HepG2 (cell line): ENCODE data around the gene RABGAP1.

Experiments
- ARID2 ChIP-seq: sonication (generic); formaldehyde crosslinking; IDR thresholded peaks from 2 replicates; pipeline ENCODE4 v1.8.1; 2022; ENCODE audit warnings: mild to moderate bottlenecking, missing genetic modification reagents, borderline replicate concordance
- HNRNPH1 ChIP-seq: fragments of 200-400 bp; formaldehyde crosslinking; optimal IDR thresholded peaks from 2 replicates; pipeline ENCODE3; 2017; ENCODE audit warnings: mild to moderate bottlenecking, low read depth, low read length
- MAFK ChIP-seq, 2 experiments: IDR thresholded peaks in 1 of 2; conservative IDR thresholded peaks in 1 of 2; 2 replicates each; pipeline ENCODE4 v1.6.1; 2011; ENCODE audit warnings: improper control_type of control experiment in 2 of 2, low read length in 2 of 2
- MAZ ChIP-seq, 2 experiments: sonication (generic) in 1 of 2; formaldehyde crosslinking in 1 of 2; IDR thresholded peaks; 2 replicates each; pipeline versions ENCODE4 v1.5.0 to v1.6.1; 2012 to 2020; ENCODE audit warnings: low read depth in 2 of 2, mild to moderate bottlenecking in 2 of 2, borderline replicate concordance in 1 of 2, improper control_type of control experiment in 1 of 2, low read length in 1 of 2, missing genetic modification reagents in 1 of 2, moderate library complexity in 1 of 2
- SMAD1 ChIP-seq: sonication (generic); formaldehyde crosslinking; IDR thresholded peaks from 2 replicates; pipeline ENCODE4 v1.4.0; 2020; ENCODE audit warnings: missing genetic modification reagents, low read depth, mild to moderate bottlenecking, borderline replicate concordance
- TGIF2 ChIP-seq: IDR thresholded peaks from 2 replicates; pipeline ENCODE4 v1.6.1; 2016; ENCODE audit warnings: control low read depth, missing compliant biosample characterization
- ZFP1 ChIP-seq: IDR thresholded peaks from 2 replicates; pipeline ENCODE4 v1.6.1; 2016
- ZFP90 ChIP-seq: sonication (generic); formaldehyde crosslinking; IDR thresholded peaks from 2 replicates; pipeline ENCODE4 v1.8.0; 2022; ENCODE audit warnings: missing genetic modification reagents, mild to moderate bottlenecking, inconsistent platforms, borderline replicate concordance
- ZNF83 ChIP-seq: sonication (generic); formaldehyde crosslinking; IDR thresholded peaks from 2 replicates; pipeline ENCODE4 v1.4.0; 2020; ENCODE audit warnings: missing genetic modification reagents, mild to moderate bottlenecking, borderline replicate concordance
- TF ChIP-seq, protein P1 (sequence below): sonication (generic); formaldehyde crosslinking; IDR thresholded peaks from 2 replicates; pipeline ENCODE4 v1.8.0; 2022; ENCODE audit warnings: low read depth, missing genetic modification reagents
- TF ChIP-seq, protein P2 (sequence below): sonication (generic); formaldehyde crosslinking; conservative IDR thresholded peaks from 2 replicates; pipeline ENCODE4 v1.4.0; 2020; ENCODE audit warnings: missing genetic modification reagents
- TF ChIP-seq, protein P3 (sequence below): sonication (generic); formaldehyde crosslinking; IDR thresholded peaks from 2 replicates; pipeline ENCODE4 v1.5.0; 2020; ENCODE audit warnings: mild to moderate bottlenecking, missing genetic modification reagents
- TF ChIP-seq, protein P4 (sequence below): sonication (generic); formaldehyde crosslinking; IDR thresholded peaks from 2 replicates; pipeline ENCODE4 v1.4.0; 2020; ENCODE audit warnings: missing genetic modification reagents

DNA sequence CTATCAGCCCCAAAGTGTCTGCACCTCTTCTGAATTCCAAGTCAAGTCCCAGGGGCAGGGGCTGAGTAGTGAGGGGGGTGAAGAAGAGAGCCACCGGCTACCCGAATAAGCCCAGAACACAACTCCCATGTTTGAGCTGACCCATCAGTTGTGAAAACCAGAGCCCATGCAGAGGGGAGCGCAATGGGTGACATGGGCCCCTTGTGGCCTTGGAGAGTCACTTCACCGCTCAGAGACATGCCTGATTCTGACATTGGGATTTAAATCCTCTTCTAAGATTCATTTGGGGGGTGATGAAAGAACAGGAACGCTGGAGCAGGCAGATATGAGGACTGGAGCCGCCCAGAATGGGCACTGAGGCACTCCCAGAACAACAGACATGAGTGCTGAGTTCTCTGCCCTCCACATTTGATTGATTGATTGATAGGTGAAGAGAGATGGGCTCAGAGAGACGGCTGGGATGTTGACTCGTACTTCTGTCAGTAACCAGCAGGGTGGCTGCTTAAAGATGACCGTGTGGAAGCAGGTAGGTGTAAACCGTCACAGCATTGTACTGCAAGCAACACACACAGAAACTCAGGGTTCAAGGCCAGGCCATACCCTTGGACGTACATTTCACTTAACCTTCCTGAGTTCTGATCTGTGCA, 166.9 kb downstream of the RABGAP1 start:
- TF ChIP-seq HNRNPH1: no peak
- TF ChIP-seq, protein P1, sequence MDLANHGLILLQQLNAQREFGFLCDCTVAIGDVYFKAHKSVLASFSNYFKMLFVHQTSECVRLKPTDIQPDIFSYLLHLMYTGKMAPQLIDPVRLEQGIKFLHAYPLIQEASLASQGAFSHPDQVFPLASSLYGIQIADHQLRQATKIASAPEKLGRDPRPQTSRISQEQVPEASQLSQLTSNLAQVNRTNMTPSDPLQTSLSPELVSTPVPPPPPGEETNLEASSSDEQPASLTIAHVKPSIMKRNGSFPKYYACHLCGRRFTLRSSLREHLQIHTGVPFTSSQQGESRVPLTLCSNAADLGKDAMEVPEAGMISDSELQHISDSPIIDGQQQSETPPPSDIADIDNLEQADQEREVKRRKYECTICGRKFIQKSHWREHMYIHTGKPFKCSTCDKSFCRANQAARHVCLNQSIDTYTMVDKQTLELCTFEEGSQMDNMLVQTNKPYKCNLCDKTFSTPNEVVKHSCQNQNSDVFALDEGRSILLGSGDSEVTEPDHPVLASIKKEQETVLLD: no peak
- TF ChIP-seq ARID2 (CRISPR knock-in tag): no peak
- TF ChIP-seq MAZ (IDR thresholded peaks at IDR 0.05; ENCODE audit: borderline replicate concordance, low read depth, low read length): no peak
- no peak for TF ChIP-seq MAZ (CRISPR knock-in tag; IDR thresholded peaks at IDR 0.05; ENCODE audit: low read depth)
- TF ChIP-seq MAFK (conservative IDR thresholded peaks at IDR 0.05 in 1 of 2, IDR thresholded peaks at IDR 0.05 in 1 of 2; ENCODE audit: low read length in 2 of 2): no peak
- TF ChIP-seq, protein P2, sequence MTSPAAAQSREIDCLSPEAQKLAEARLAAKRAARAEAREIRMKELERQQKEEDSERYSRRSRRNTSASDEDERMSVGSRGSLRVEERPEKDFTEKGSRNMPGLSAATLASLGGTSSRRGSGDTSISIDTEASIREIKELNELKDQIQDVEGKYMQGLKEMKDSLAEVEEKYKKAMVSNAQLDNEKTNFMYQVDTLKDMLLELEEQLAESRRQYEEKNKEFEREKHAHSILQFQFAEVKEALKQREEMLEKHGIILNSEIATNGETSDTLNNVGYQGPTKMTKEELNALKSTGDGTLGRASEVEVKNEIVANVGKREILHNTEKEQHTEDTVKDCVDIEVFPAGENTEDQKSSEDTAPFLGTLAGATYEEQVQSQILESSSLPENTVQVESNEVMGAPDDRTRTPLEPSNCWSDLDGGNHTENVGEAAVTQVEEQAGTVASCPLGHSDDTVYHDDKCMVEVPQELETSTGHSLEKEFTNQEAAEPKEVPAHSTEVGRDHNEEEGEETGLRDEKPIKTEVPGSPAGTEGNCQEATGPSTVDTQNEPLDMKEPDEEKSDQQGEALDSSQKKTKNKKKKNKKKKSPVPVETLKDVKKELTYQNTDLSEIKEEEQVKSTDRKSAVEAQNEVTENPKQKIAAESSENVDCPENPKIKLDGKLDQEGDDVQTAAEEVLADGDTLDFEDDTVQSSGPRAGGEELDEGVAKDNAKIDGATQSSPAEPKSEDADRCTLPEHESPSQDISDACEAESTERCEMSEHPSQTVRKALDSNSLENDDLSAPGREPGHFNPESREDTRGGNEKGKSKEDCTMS: no peak
- TF ChIP-seq ZFP90 (CRISPR knock-in tag): no peak
- no peak for TF ChIP-seq ZNF83 (CRISPR knock-in tag)
- no peak for TF ChIP-seq SMAD1 (CRISPR knock-in tag)
- TF ChIP-seq, protein P3, sequence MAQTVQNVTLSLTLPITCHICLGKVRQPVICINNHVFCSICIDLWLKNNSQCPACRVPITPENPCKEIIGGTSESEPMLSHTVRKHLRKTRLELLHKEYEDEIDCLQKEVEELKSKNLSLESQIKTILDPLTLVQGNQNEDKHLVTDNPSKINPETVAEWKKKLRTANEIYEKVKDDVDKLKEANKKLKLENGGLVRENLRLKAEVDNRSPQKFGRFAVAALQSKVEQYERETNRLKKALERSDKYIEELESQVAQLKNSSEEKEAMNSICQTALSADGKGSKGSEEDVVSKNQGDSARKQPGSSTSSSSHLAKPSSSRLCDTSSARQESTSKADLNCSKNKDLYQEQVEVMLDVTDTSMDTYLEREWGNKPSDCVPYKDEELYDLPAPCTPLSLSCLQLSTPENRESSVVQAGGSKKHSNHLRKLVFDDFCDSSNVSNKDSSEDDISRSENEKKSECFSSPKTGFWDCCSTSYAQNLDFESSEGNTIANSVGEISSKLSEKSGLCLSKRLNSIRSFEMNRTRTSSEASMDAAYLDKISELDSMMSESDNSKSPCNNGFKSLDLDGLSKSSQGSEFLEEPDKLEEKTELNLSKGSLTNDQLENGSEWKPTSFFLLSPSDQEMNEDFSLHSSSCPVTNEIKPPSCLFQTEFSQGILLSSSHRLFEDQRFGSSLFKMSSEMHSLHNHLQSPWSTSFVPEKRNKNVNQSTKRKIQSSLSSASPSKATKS (CRISPR knock-in tag): no peak
- no peak for TF ChIP-seq TGIF2 (CRISPR knock-in tag)
- no peak for TF ChIP-seq ZFP1 (CRISPR knock-in tag)
- TF ChIP-seq, protein P4, sequence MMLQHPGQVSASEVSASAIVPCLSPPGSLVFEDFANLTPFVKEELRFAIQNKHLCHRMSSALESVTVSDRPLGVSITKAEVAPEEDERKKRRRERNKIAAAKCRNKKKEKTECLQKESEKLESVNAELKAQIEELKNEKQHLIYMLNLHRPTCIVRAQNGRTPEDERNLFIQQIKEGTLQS: no peak
